NCI-H748 treated with DMSO at 0.1 percent for 48 hours (cell line): Measurements from ENCODE around the gene ZNF90.
"Not testable (repeated sequence)": the region's sequence is repeated elsewhere in the genome, so short reads cannot be mapped to it uniquely, and the experiment has no call there.

Source experiments
- DNase-seq: peaks from one replicate; lab custom pipeline; 2025; lab: John Stamatoyannopoulos, UW

ZNF90 gene

GRCh38 chr19:20103091-20103740 is 25.4 kb downstream of the ZNF90 start:
- DNase-seq = no peak

- no peak for DNase-seq
Observed at GRCh38 chr19:20107301-20107700, 29.5 kb downstream of the ZNF90 start.

GRCh38 chr19:20118064-20118839 is 40.5 kb downstream of the ZNF90 start:
- DNase-seq = not testable (repeated sequence)

- no peak for DNase-seq
Observed at GRCh38 chr19:20124879-20125278, 47.1 kb downstream of the ZNF90 start.

GRCh38 chr19:20132933-20133332 is 55.1 kb downstream of the ZNF90 start:
- DNase-seq = not testable (repeated sequence)

GRCh38 chr19:20137714-20138113 is 59.9 kb downstream of the ZNF90 start:
- not testable (repeated sequence) for DNase-seq

- no peak for DNase-seq
Observed at GRCh38 chr19:20151617-20152145, 73.9 kb downstream of the ZNF90 start.

GRCh38 chr19:20152506-20152905 is 74.7 kb downstream of the ZNF90 start:
- not testable (repeated sequence) for DNase-seq

GRCh38 chr19:20153281-20153680 is 75.5 kb downstream of the ZNF90 start:
- DNase-seq = no peak

- DNase-seq = no peak
Observed at GRCh38 chr19:20154636-20155035, 76.8 kb downstream of the ZNF90 start.

GRCh38 chr19:20162821-20163220 is 85.0 kb downstream of the ZNF90 start:
- DNase-seq = no peak

GRCh38 chr19:20164456-20164855 is 86.7 kb downstream of the ZNF90 start:
- no peak for DNase-seq

- no peak for DNase-seq
Observed at GRCh38 chr19:20165971-20166592, 88.3 kb downstream of the ZNF90 start.

GRCh38 chr19:20167020-20167644 is 89.3 kb downstream of the ZNF90 start, which contains the start of gene ZNF486:
TSS of gene ZNF486 (plus strand) at chr19:20167214. CDS start at chr19:20167331, 117 bp downstream.
- peak; percentile 46 for DNase-seq

GRCh38 chr19:20167651-20168122 is 89.9 kb downstream of the ZNF90 start:
- no peak for DNase-seq
